Mesendoderm (in vitro differentiated cells): ENCODE data around the gene TBC1D8.

ENCODE experiments used
- DNase-seq: peaks from one replicate; pipeline ENCODE4 v3.0.0; 2013
- H2AK5ac ChIP-seq: 2 replicates; pipeline ENCODE4 v1.6.1; 2013; ENCODE audit warnings: low read length, inconsistent platforms
- H2BK120ac ChIP-seq: 2 replicates; pipeline ENCODE4 v1.6.1; 2013; ENCODE audit warnings: low read depth, mild to moderate bottlenecking, low read length, moderate library complexity, mixed read lengths
- H2BK15ac ChIP-seq: replicated peaks from 2 replicates; pipeline ENCODE4 v1.6.1; 2013; ENCODE audit warnings: low read depth, mild to moderate bottlenecking, moderate library complexity
- H2BK5ac ChIP-seq: 2 replicates; pipeline ENCODE4 v1.6.1; 2013; ENCODE audit warnings: low read length, inconsistent platforms
- H3K18ac ChIP-seq: 2 replicates; pipeline ENCODE4 v1.6.1; 2013; ENCODE audit warnings: mild to moderate bottlenecking, low read length, mixed read lengths
- H3K23ac ChIP-seq: one replicate; pipeline ENCODE4 v1.6.1; 2013; ENCODE audit warnings: low read length
- H3K27ac ChIP-seq: 2 replicates; pipeline ENCODE4 v1.5.1; 2013; ENCODE audit warnings: low read depth, mild to moderate bottlenecking, inconsistent platforms, low read length, moderate library complexity
- H3K27me3 ChIP-seq: 2 replicates; pipeline ENCODE4 v1.6.1; 2013; ENCODE audit warnings: low read length, control low read depth, mild to moderate bottlenecking, inconsistent platforms; ENCODE audit not compliant: insufficient read depth, poor library complexity
- H3K36me3 ChIP-seq: 2 replicates; pipeline ENCODE4 v1.6.1; 2013; ENCODE audit warnings: low read length, inconsistent platforms; ENCODE audit not compliant: control insufficient read depth, insufficient read depth
- H3K4ac ChIP-seq: one replicate; pipeline ENCODE4 v1.6.1; 2013; ENCODE audit warnings: low read depth, mild to moderate bottlenecking, low read length, moderate library complexity
- H3K4me1 ChIP-seq: 2 replicates; pipeline ENCODE4 v1.6.1; 2013; ENCODE audit warnings: low read depth, low read length, inconsistent platforms; ENCODE audit not compliant: control insufficient read depth
- H3K4me2 ChIP-seq: 2 replicates; pipeline ENCODE4 v1.6.1; 2013; ENCODE audit warnings: low read length
- H3K4me3 ChIP-seq: 2 replicates; pipeline ENCODE4 v1.5.1; 2013; ENCODE audit warnings: mild to moderate bottlenecking, low read length
- H3K56ac ChIP-seq: one replicate; pipeline ENCODE4 v1.6.1; 2013; ENCODE audit warnings: low read length
- H3K79me1 ChIP-seq: 2 replicates; pipeline ENCODE4 v1.6.1; 2013; ENCODE audit warnings: low read length, inconsistent platforms
- H3K79me2 ChIP-seq: 2 replicates; pipeline ENCODE4 v1.6.1; 2013; ENCODE audit warnings: mild to moderate bottlenecking, low read length; ENCODE audit not compliant: control insufficient read depth, insufficient read depth
- H3K9ac ChIP-seq: 2 replicates; pipeline ENCODE4 v1.6.1; 2013; ENCODE audit warnings: low read length, inconsistent platforms
- H4K5ac ChIP-seq: one replicate; pipeline ENCODE4 v1.6.1; 2013; ENCODE audit warnings: low read length
- H4K8ac ChIP-seq: one replicate; pipeline ENCODE4 v1.6.1; 2013; ENCODE audit warnings: low read depth, mild to moderate bottlenecking, control low read depth, low read length, moderate library complexity
- whole genome bisulfite sequencing: extraction: QIAGEN DNeasy Blood & Tissue Kit; methylation state at CpG from one replicate; pipeline ENCODE4 v1.1.7; 2013; ENCODE audit warnings: low lambda C conversion rate, missing lambda C conversion rate; ENCODE audit not compliant: insufficient coverage; ENCODE audit errors: extremely low coverage; 5-methylcytosine and 5-hydroxymethylcytosine counted together

TBC1D8 gene

GRCh38 chr2:100977511-100977910 is 173.7 kb downstream of the TBC1D8 start:
- Histone ChIP-seq H2BK15ac (no peak overlapping the region), H2AK5ac (no peak overlapping the region), H3K4me1 (no peaks in the 10 kb centered on the region), H2BK5ac (no peak overlapping the region), H3K4me3 (no peak overlapping the region), H3K4ac (no peak overlapping the region), H3K27ac (no peak overlapping the region), H3K79me2 (no peaks in the 10 kb centered on the region), H3K23ac (no peak overlapping the region), H2BK120ac (no peak overlapping the region), H3K27me3 (no peaks in the 10 kb centered on the region), H3K4me2 (no peak overlapping the region), H3K18ac (no peak overlapping the region), H4K8ac (no peak overlapping the region), H3K79me1 (no peaks in the 10 kb centered on the region), H4K5ac (no peak overlapping the region), H3K9ac (no peak overlapping the region), H3K36me3 (no peaks in the 10 kb centered on the region), H3K56ac (no peak overlapping the region)
- no peak for DNase-seq
- no CpG with 5 or more reads among the region's 12 CpGs for WGBS

DNA sequence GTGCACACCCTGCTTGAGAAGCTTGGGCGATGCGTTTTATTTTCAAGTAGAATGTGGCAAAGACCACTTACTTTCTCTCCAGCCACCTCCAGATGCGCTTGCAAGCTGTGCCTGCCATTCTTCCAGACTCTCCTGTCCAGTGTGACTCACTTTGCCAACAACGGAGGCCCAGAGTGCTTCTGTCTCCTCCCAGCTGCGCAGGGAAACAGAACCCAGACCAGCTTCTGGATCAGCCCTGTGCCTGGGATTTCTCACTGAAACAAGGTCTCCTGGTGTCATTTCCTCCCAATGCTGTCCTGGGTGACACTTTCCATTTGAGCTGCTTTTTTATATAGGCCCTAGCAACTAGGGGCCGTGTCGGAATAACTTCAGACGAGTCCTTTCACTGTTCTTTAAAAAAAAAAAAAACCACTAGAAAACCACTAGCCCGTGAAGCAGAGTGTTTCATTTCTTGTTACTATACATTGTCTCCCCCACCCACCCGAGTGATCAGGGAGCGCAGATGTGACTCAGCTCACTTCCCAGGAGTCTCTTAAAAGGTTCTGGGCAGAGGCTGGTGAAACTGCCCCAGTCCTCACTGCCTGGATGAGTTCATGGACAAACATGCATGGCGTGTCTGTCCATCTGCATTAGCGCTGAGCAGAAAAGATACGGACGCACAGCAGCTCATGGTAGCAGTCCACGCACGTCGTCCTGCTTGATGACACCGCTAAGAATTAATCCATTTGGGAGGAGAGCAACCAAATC is 174.4 kb downstream of the TBC1D8 start:
- H3K4me3 ChIP-seq = no peak overlapping the region

DNA sequence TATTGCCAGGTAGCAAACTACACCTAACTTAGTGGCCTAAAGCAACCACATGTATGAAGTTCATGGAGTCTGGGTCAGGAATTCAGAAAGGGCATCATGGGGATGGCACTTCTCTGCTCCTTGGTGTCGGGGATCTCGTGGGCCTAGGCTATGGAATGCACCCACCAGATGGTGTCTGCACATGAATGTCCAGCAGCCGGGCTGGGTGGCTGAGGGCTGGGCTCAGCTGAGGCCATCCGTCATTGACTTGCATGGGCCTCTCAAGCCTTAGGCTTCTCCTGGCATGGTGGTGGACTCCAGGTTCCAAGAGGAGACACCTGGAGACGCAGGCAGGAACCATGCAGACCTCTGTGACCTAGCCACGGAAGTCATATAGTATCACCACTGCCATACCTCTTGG is 175.1 kb downstream of the TBC1D8 start:
- no peak overlapping the region for H2BK5ac ChIP-seq
- no peak overlapping the region for H3K23ac ChIP-seq
- no peak overlapping the region for H2BK120ac ChIP-seq
- no CpG with 5 or more reads among the region's 6 CpGs for WGBS
- H3K9ac ChIP-seq = no peak overlapping the region
- no peaks in the 10 kb centered on the region for H3K36me3 ChIP-seq
- no peak overlapping the region for H3K18ac ChIP-seq
- no peaks in the 10 kb centered on the region for H3K4me1 ChIP-seq
- H3K4me3 ChIP-seq = no peak overlapping the region
- H4K8ac ChIP-seq = no peak overlapping the region
- H4K5ac ChIP-seq = no peak overlapping the region
- H3K4me2 ChIP-seq = no peak overlapping the region
- no peak overlapping the region for H2AK5ac ChIP-seq
- no peak overlapping the region for H3K56ac ChIP-seq
- H3K79me2 ChIP-seq = no peaks in the 10 kb centered on the region
- H3K79me1 ChIP-seq = no peaks in the 10 kb centered on the region
- no peak overlapping the region for H3K27ac ChIP-seq
- H3K4ac ChIP-seq = no peak overlapping the region
- H2BK15ac ChIP-seq = no peak overlapping the region
- no peak for DNase-seq
- no peaks in the 10 kb centered on the region for H3K27me3 ChIP-seq

More for the DNA sequence above, 174.4 kb downstream of the TBC1D8 start:
- no peak overlapping the region for H3K4me2 ChIP-seq
- H3K18ac ChIP-seq = no peak overlapping the region
- H3K79me2 ChIP-seq = no peaks in the 10 kb centered on the region
- DNase-seq = no peak
- H3K56ac ChIP-seq = no peak overlapping the region
- no peak overlapping the region for H3K9ac ChIP-seq
- no peak overlapping the region for H2BK5ac ChIP-seq
- no peaks in the 10 kb centered on the region for H3K79me1 ChIP-seq
- H3K36me3 ChIP-seq = no peaks in the 10 kb centered on the region
- no peak overlapping the region for H4K5ac ChIP-seq
- WGBS = no CpG with 5 or more reads among the region's 19 CpGs
- H3K27ac ChIP-seq = no peak overlapping the region
- no peak overlapping the region for H2AK5ac ChIP-seq
- no peak overlapping the region for H4K8ac ChIP-seq
- H2BK120ac ChIP-seq = no peak overlapping the region
- H3K23ac ChIP-seq = no peak overlapping the region
- H2BK15ac ChIP-seq = no peak overlapping the region
- H3K4ac ChIP-seq = no peak overlapping the region
- H3K4me1 ChIP-seq = no peaks in the 10 kb centered on the region
- no peaks in the 10 kb centered on the region for H3K27me3 ChIP-seq

- H4K8ac ChIP-seq = no peak overlapping the region
- no peak overlapping the region for H3K56ac ChIP-seq
- H2AK5ac ChIP-seq = no peak overlapping the region
- no peak overlapping the region for H3K9ac ChIP-seq
- H3K4me2 ChIP-seq = no peak overlapping the region
- H3K79me1 ChIP-seq = no peaks in the 10 kb centered on the region
- H2BK120ac ChIP-seq = no peak overlapping the region
- DNase-seq = no peak
- H2BK5ac ChIP-seq = no peak overlapping the region
- H3K4ac ChIP-seq = no peak overlapping the region
- H3K27ac ChIP-seq = no peak overlapping the region
- H3K23ac ChIP-seq = no peak overlapping the region
- no peak overlapping the region for H3K4me3 ChIP-seq
- H3K36me3 ChIP-seq = no peaks in the 10 kb centered on the region
- H3K79me2 ChIP-seq = no peaks in the 10 kb centered on the region
- no peak overlapping the region for H4K5ac ChIP-seq
- no peaks in the 10 kb centered on the region for H3K27me3 ChIP-seq
- H3K18ac ChIP-seq = no peak overlapping the region
- H2BK15ac ChIP-seq = no peak overlapping the region
- no peaks in the 10 kb centered on the region for H3K4me1 ChIP-seq
- no CpG with 5 or more reads among the region's 7 CpGs for WGBS
Observed at GRCh38 chr2:100975521-100975785, 175.7 kb downstream of the TBC1D8 start.

DNA sequence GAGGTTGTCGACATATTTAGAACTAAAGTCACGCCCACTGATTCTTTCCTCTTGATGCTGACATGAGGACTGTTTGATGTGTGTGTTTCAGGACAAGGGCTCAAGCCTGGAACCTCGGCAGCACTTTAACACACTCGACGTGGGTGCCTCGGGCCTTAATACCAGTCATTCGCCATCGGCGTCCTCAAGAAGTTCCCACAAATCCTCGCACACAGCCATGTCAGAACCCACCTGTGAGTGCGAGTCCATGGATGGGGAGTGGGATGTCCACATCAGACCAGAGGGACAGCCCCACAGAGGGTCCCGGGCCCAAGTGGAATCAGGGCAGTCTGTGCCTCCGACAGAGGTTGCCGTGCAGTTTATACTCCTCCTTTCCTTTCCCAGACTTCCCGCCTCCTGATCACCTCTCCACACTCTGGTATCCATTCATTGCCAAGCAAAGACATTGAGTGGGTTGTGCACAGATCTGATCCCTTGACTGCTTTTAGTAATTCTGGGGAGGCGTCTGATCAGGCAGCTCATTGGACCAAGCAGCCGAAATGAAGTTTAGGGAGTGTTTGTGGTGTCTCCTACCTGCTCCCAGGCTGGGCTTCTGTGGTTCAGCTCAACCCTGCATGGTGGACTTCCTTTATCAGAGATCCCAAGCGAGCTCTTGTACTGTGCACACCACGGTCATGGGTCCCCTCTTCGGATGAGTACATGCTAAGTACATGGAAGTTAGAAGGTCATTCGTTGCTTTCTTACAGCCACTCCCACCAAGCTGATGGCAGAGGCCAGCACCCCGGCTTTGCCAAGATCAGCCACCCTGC is 176.3 kb downstream of the TBC1D8 start:
- Histone ChIP-seq H3K79me1 (no peaks in the 10 kb centered on the region), H3K4me2 (no peak overlapping the region), H2BK15ac (no peak overlapping the region), H2AK5ac (no peak overlapping the region), H3K9ac (no peak overlapping the region), H2BK120ac (no peak overlapping the region), H3K56ac (no peak overlapping the region), H3K79me2 (no peaks in the 10 kb centered on the region), H4K8ac (no peak overlapping the region), H3K27ac (no peak overlapping the region), H3K4me1 (no peaks in the 10 kb centered on the region), H3K36me3 (no peaks in the 10 kb centered on the region), H3K23ac (no peak overlapping the region), H2BK5ac (no peak overlapping the region), H4K5ac (no peak overlapping the region), H3K4me3 (no peak overlapping the region), H3K18ac (no peak overlapping the region), H3K4ac (no peak overlapping the region), H3K27me3 (no peaks in the 10 kb centered on the region)
- no CpG with 5 or more reads among the region's 22 CpGs for WGBS
- no peak for DNase-seq
